ENCODE measurements around the gene CACNA2D4. TPM values are rescaled to one million over a fixed set of nuclear protein-coding genes. Genes with fewer than 3 reads are reported as not detected.
A peak's percentile ranks its signal among the peaks of the same experiment; 100 is the strongest.

CACNA2D4 gene
- total RNA-seq, 1 donor from 2014 or later: 0.30 TPM

GRCh38 chr12:1840981-1841425 is 77.4 kb downstream of the CACNA2D4 start:
- TF ChIP-seq CTCF (IDR thresholded peaks at IDR 0.05): no peak
- Mint-ChIP-seq H3K4me1 (ENCODE audit: low read depth) (peaks cover 32% of the 10 kb centered on the region), H3K27ac (ENCODE audit: unreplicated experiment) (no peak overlapping the region), H3K4me3 (ENCODE audit: unreplicated experiment) (no peak overlapping the region), H3K27me3 (ENCODE audit: low read depth) (peaks cover 8% of the 10 kb centered on the region), H3K36me3 (ENCODE audit: low read depth) (no peaks in the 10 kb centered on the region), H3K9me3 (ENCODE audit: low read depth) (no peaks in the 10 kb centered on the region)
- peak; percentile 70 for DNase-seq (ENCODE audit: low spot score)

- no peak for TF ChIP-seq CTCF (IDR thresholded peaks at IDR 0.05)
- DNase-seq (ENCODE audit: low spot score): peak; percentile 53
- Mint-ChIP-seq H3K4me3 (ENCODE audit: unreplicated experiment) (no peak overlapping the region), H3K27me3 (ENCODE audit: low read depth) (peaks cover 9% of the 10 kb centered on the region), H3K4me1 (ENCODE audit: low read depth) (peaks cover 32% of the 10 kb centered on the region), H3K27ac (ENCODE audit: unreplicated experiment) (no peak overlapping the region), H3K36me3 (ENCODE audit: low read depth) (no peaks in the 10 kb centered on the region), H3K9me3 (ENCODE audit: low read depth) (no peaks in the 10 kb centered on the region)
These were observed 78.2 kb downstream of the CACNA2D4 start for GRCh38 chr12:1839956-1840951.

GRCh38 chr12:1839464-1839863 is 79.0 kb downstream of the CACNA2D4 start:
- H3K27ac Mint-ChIP-seq (ENCODE audit: unreplicated experiment): no peak overlapping the region

GRCh38 chr12:1838994-1839365 is 79.5 kb downstream of the CACNA2D4 start:
- H3K9me3 Mint-ChIP-seq (ENCODE audit: low read depth): no peaks in the 10 kb centered on the region
- H3K36me3 Mint-ChIP-seq (ENCODE audit: low read depth): no peaks in the 10 kb centered on the region
- peaks cover 21% of the 10 kb centered on the region for H3K4me1 Mint-ChIP-seq (ENCODE audit: low read depth)
- peak; percentile 61 for DNase-seq (ENCODE audit: low spot score)
- H3K4me3 Mint-ChIP-seq (ENCODE audit: unreplicated experiment): no peak overlapping the region
- H3K27me3 Mint-ChIP-seq (ENCODE audit: low read depth): peaks cover 18% of the 10 kb centered on the region
- H3K27ac Mint-ChIP-seq (ENCODE audit: unreplicated experiment): no peak overlapping the region
- no peak for TF ChIP-seq CTCF (IDR thresholded peaks at IDR 0.05)

More at GRCh38 chr12:1839464-1839863, 79.0 kb downstream of the CACNA2D4 start:
- no peaks in the 10 kb centered on the region for H3K9me3 Mint-ChIP-seq (ENCODE audit: low read depth)
- peaks cover 26% of the 10 kb centered on the region for H3K4me1 Mint-ChIP-seq (ENCODE audit: low read depth)
- no peak for TF ChIP-seq CTCF (IDR thresholded peaks at IDR 0.05)
- peak; percentile 32 for DNase-seq (ENCODE audit: low spot score)
- no peak overlapping the region for H3K4me3 Mint-ChIP-seq (ENCODE audit: unreplicated experiment)
- peaks cover 15% of the 10 kb centered on the region for H3K27me3 Mint-ChIP-seq (ENCODE audit: low read depth)
- no peaks in the 10 kb centered on the region for H3K36me3 Mint-ChIP-seq (ENCODE audit: low read depth)

- no peak for TF ChIP-seq CTCF (IDR thresholded peaks at IDR 0.05)
- no peak overlapping the region for H3K4me3 Mint-ChIP-seq (ENCODE audit: unreplicated experiment)
- peaks cover 23% of the 10 kb centered on the region for H3K27me3 Mint-ChIP-seq (ENCODE audit: low read depth)
- H3K27ac Mint-ChIP-seq (ENCODE audit: unreplicated experiment): no peak overlapping the region
- H3K36me3 Mint-ChIP-seq (ENCODE audit: low read depth): no peaks in the 10 kb centered on the region
- peaks cover 19% of the 10 kb centered on the region for H3K4me1 Mint-ChIP-seq (ENCODE audit: low read depth)
- DNase-seq (ENCODE audit: low spot score): peak; percentile 65
- H3K9me3 Mint-ChIP-seq (ENCODE audit: low read depth): no peaks in the 10 kb centered on the region
These were observed 80.1 kb downstream of the CACNA2D4 start for GRCh38 chr12:1838205-1838993.
